Karpas-422 (cell line): ENCODE results near the gene SERINC2. TPM values are rescaled to one million over a fixed set of nuclear protein-coding genes. Genes with fewer than 3 reads are reported as not detected.

Experiments used
- DNase-seq: peaks from one replicate; pipeline ENCODE4 v3.0.0-alpha.2; 2015
- H2AFZ ChIP-seq: fragments of 200-600 bp; sonication (generic); 2 replicates; pipeline ENCODE4 v1.6.1; 2014; ENCODE audit warnings: antibody characterized with exemption, low read length, mixed read lengths
- H3K27ac ChIP-seq: fragments of 200-600 bp; sonication (generic); 2 replicates; pipeline ENCODE4 v1.5.1; 2014; ENCODE audit warnings: mild to moderate bottlenecking, low read length, moderate library complexity
- H3K27me3 ChIP-seq: fragments of 200-600 bp; sonication (generic); 2 replicates; pipeline ENCODE4 v1.6.1; 2014; ENCODE audit warnings: low read length, mixed read lengths
- H3K36me3 ChIP-seq: fragments of 200-600 bp; sonication (generic); 2 replicates; pipeline ENCODE4 v1.6.1; 2014; ENCODE audit warnings: low read length, mixed read lengths; ENCODE audit not compliant: insufficient read depth
- H3K4me1 ChIP-seq: fragments of 200-600 bp; sonication (generic); 2 replicates; pipeline ENCODE4 v1.6.1; 2014; ENCODE audit warnings: mild to moderate bottlenecking, low read length, mixed read lengths
- H3K4me2 ChIP-seq: fragments of 200-600 bp; sonication (generic); 2 replicates; pipeline ENCODE4 v1.6.1; 2014; ENCODE audit warnings: low read length, low read depth, mild to moderate bottlenecking; ENCODE audit not compliant: poor library complexity, severe bottlenecking
- H3K4me3 ChIP-seq: fragments of 200-600 bp; sonication (generic); 2 replicates; pipeline ENCODE4 v1.5.1; 2014; ENCODE audit warnings: mild to moderate bottlenecking, antibody characterized with exemption, low read length, mixed read lengths
- H3K79me2 ChIP-seq: fragments of 200-600 bp; sonication (generic); 2 replicates; pipeline ENCODE4 v1.6.1; 2014; ENCODE audit warnings: mild to moderate bottlenecking, low read length, mixed read lengths
- H3K9ac ChIP-seq: fragments of 200-600 bp; sonication (generic); 2 replicates; pipeline ENCODE4 v1.6.0; 2014; ENCODE audit warnings: low read length
- H3K9me2 ChIP-seq: fragments of 200-600 bp; sonication (generic), shearing (Covaris generic); replicated peaks from 2 replicates; pipeline ENCODE4 v1.6.0; 2014; ENCODE audit warnings: mild to moderate bottlenecking, low read length, moderate library complexity; ENCODE audit not compliant: insufficient read depth
- H3K9me3 ChIP-seq: fragments of 300-700, 200-600 bp; sonication (generic); 2 replicates; pipeline ENCODE4 v1.6.1; 2014; ENCODE audit warnings: low read length, mixed read lengths
- H4K20me1 ChIP-seq: fragments of 200-600 bp; sonication (generic); 2 replicates; pipeline ENCODE4 v1.6.1; 2014; ENCODE audit warnings: mild to moderate bottlenecking, antibody characterized with exemption, low read length, low read depth; ENCODE audit not compliant: insufficient read depth
- total RNA-seq: library from RNA; depleted of rRNA; stranded (reverse); fragments of >200 nt; shearing (Covaris generic); gene quantifications from 2 replicates; pipeline ENCODE4 v1.2.3, GENCODE V29; 2014; ENCODE audit warnings: low replicate concordance

The SERINC2 gene
- total RNA-seq, 1 experiment from 2014 or later, result 2.7 TPM

DNA sequence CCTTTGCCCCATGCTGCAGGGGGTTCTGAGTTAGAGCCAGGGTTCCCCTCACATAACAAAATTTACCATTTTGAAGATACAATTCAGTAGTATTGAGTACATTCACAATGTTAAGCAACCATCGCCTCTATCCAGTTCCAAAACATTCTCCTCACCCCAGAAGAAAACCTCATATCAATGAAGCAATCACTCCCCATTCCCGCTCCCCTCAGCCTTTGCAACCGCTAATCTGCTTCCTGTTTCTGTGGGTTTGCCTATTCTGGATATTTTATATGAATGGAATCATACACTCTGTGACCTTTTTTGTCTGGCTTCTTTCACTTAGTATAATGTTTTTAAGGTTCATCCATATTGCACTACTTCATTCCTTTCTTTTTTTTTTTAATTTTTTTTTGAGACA is 32.9 kb downstream of the SERINC2 start:
- Histone ChIP-seq H3K79me2 (no peaks in the 10 kb centered on the region), H3K4me1 (peaks cover 10% of the 10 kb centered on the region), H3K36me3 (no peaks in the 10 kb centered on the region), H3K9me3 (peaks cover 4% of the 10 kb centered on the region; the same call in 1 of the 2 replicates), H3K27me3 (0 out of 2 replicates have a peak, but pooled peaks cover 3% of the 10 kb centered on the region), H3K9ac (no peak overlapping the region), H3K9me2 (no peaks in the 10 kb centered on the region), H3K27ac (no peak overlapping the region), H3K4me3 (no peak overlapping the region), H2AFZ (no peak overlapping the region), H3K4me2 (no peak overlapping the region), H4K20me1 (no peaks in the 10 kb centered on the region)
- no peak for DNase-seq

DNA sequence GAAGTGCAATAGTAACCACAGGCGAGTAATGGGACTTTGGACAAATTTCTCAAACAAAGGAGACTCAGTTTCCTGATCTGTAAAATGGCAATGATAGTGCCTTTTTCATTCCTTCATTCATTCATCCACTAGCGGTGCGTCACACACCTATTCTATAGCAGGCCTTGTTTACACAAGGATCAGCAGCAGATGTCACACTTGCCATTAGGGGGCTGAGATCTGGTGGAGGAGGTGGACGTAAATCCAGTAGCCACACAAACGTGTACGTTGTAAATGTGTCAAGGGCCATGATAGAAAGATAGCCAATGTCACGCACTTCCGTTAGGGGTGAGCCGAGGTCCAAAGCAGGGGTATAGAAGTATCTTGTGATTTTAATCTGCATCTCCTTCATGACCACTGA is 34.2 kb downstream of the SERINC2 start:
- H3K9me2 ChIP-seq, result no peaks in the 10 kb centered on the region
- no peaks in the 10 kb centered on the region for H3K79me2 ChIP-seq
- H3K36me3 ChIP-seq, result no peaks in the 10 kb centered on the region
- peaks cover 4% of the 10 kb centered on the region; the same call in 1 of the 2 replicates for H3K9me3 ChIP-seq
- no peak overlapping the region for H3K27ac ChIP-seq
- no peak overlapping the region for H2AFZ ChIP-seq
- DNase-seq, result no peak
- H4K20me1 ChIP-seq, result no peaks in the 10 kb centered on the region
- H3K4me1 ChIP-seq, result no peaks in the 10 kb centered on the region; the same call in 1 of the 2 replicates
- no peak overlapping the region for H3K4me3 ChIP-seq
- no peak overlapping the region for H3K4me2 ChIP-seq
- H3K9ac ChIP-seq, result no peak overlapping the region
- H3K27me3 ChIP-seq, result 0 out of 2 replicates have a peak, but pooled peaks cover 3% of the 10 kb centered on the region

DNA sequence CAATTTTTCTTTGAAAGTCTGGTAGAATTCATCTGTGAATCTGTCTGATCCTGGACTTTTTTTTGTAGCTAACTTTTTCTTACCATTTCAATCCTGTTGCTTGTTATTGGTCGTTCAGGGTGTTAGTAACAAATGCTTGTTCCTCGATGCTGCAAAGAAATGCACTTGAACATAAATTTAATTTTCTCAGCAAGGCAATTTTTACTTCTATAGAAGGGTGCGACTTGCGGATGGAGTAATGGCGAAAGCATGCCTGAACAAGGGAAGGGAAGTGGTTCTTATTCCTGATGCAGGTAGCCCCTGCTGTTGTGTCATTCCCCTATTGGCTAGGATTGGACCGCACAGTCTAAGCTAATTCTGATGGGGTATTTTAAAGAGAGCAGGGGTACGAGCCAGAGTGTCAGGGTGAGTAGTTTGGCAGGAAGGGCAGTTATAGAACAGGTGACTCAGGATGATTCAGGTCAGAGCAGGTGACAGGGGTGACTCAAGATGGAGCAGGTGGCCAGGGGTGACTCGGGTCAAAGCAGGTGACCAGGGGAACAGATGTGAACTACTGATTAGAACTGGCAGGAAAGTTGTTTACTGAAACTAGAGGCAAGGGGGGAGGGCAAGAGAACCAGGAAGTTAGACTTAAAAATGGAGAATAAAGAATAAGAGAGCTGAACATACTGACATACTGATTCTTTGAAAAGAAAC is 40.5 kb downstream of the SERINC2 start:
- H3K9ac ChIP-seq, result no peak overlapping the region
- no peak overlapping the region for H3K4me3 ChIP-seq
- H3K9me3 ChIP-seq, result peaks cover 16% of the 10 kb centered on the region
- no peaks in the 10 kb centered on the region for H3K9me2 ChIP-seq
- H3K27ac ChIP-seq, result no peak overlapping the region
- DNase-seq, result no peak
- no peak overlapping the region for H3K4me2 ChIP-seq
- H4K20me1 ChIP-seq, result no peaks in the 10 kb centered on the region
- H3K4me1 ChIP-seq, result no peaks in the 10 kb centered on the region
- H3K36me3 ChIP-seq, result no peaks in the 10 kb centered on the region
- no peaks in the 10 kb centered on the region for H3K79me2 ChIP-seq
- H2AFZ ChIP-seq, result no peak overlapping the region
- 0 out of 2 replicates have a peak, but pooled peaks cover 2% of the 10 kb centered on the region for H3K27me3 ChIP-seq

DNA sequence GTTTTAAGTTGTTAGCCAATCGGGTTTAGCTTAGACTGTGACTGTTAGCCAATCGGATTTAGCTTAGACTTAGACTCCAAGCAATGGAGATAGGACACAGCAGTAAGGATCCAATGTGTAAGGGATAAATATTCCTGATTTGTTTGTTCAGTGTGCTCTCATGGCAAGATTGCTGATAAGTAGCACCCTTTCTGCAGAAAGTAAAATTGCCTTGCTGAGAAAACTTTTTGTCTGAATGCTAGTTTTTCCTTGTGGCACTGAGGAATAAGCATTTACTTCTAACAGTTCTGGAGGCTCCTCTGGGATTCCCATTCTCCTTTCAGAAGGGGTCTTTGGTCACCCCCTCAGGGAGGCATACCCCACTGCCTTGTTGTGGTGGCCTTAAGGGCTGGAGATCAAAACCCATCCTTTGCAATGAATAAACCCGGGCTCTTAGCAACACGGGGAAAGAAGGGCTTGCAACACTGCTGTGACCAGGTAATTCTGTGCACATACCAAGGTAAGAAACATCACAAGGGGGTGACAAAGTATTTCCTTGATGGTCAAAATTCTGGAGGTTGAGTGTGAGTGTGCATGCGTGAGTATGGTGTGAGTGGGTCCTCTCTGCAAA is 45.4 kb downstream of the SERINC2 start:
- Histone ChIP-seq H3K4me3 (no peak overlapping the region), H3K9ac (no peak overlapping the region), H3K27ac (no peak overlapping the region), H3K36me3 (no peaks in the 10 kb centered on the region), H2AFZ (no peak overlapping the region), H3K27me3 (no peaks in the 10 kb centered on the region), H3K4me1 (no peaks in the 10 kb centered on the region), H3K9me2 (no peaks in the 10 kb centered on the region), H4K20me1 (no peaks in the 10 kb centered on the region), H3K9me3 (peaks cover 20% of the 10 kb centered on the region), H3K4me2 (no peak overlapping the region), H3K79me2 (no peaks in the 10 kb centered on the region)
- DNase-seq, result no peak

DNA sequence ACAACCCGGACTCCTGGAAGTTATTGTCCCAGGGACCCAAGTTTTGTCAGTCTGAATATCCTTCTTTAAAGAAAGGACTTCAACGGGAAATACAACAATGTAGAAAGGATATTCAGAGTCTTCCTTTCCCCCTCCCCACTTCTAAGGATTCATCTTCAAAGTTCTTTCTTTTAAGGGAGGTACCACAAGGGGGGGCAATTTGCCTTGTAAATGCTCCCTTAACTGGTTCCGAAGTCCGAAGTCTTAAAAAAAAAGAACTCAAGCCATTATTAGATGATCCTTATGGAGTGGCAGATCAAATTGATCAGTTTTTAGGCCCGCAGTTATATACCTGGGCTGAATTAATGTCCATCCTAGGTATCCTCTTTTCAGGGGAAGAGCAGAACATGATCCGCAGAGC is 47.0 kb downstream of the SERINC2 start:
- Histone ChIP-seq H3K27ac (no peak overlapping the region), H3K9me2 (no peaks in the 10 kb centered on the region), H3K27me3 (no peaks in the 10 kb centered on the region), H2AFZ (no peak overlapping the region), H3K4me1 (no peaks in the 10 kb centered on the region), H3K4me3 (no peak overlapping the region), H4K20me1 (no peaks in the 10 kb centered on the region), H3K4me2 (no peak overlapping the region), H3K9me3 (peaks cover 17% of the 10 kb centered on the region), H3K36me3 (no peaks in the 10 kb centered on the region), H3K79me2 (no peaks in the 10 kb centered on the region), H3K9ac (no peak overlapping the region)
- no peak for DNase-seq

DNA sequence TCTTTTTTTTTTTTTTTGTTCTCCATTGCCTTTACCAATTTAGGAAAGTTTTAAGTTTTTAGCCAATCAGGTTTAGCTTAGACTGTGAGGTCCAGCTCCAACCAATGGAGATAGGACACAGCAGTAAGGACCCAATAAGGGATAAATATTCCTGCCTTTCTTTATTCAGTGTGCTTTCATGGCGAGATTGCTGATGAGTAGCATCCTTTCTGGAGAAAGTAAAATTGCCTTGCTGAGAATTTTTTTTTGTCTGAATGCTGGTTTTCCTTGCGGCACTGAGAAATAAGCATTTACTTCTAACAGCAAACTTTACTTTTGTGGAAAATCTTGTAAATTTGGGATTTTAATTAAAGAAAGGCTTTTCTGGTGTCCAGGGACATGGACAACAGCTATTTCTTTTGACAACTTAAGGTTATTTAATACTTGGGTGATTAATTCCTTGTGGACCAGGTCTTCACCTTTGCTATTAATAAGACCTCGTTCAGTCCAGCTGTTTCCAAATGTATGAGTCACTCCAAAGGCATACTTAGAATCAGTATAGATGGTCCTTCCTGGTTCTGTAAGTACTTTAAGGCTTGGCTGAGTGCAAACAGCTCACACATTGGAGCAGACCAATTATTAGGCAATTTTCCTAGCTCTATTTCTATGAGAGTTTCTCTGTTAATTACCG is 54.1 kb downstream of the SERINC2 start:
- Histone ChIP-seq H3K9me3 (peaks cover 7% of the 10 kb centered on the region), H3K36me3 (no peaks in the 10 kb centered on the region), H3K9me2 (no peaks in the 10 kb centered on the region), H2AFZ (no peak overlapping the region), H3K9ac (no peak overlapping the region), H3K4me1 (no peaks in the 10 kb centered on the region), H3K27ac (no peak overlapping the region), H3K4me2 (no peak overlapping the region), H4K20me1 (no peaks in the 10 kb centered on the region), H3K27me3 (no peaks in the 10 kb centered on the region), H3K79me2 (no peaks in the 10 kb centered on the region), H3K4me3 (no peak overlapping the region)
- no peak for DNase-seq

DNA sequence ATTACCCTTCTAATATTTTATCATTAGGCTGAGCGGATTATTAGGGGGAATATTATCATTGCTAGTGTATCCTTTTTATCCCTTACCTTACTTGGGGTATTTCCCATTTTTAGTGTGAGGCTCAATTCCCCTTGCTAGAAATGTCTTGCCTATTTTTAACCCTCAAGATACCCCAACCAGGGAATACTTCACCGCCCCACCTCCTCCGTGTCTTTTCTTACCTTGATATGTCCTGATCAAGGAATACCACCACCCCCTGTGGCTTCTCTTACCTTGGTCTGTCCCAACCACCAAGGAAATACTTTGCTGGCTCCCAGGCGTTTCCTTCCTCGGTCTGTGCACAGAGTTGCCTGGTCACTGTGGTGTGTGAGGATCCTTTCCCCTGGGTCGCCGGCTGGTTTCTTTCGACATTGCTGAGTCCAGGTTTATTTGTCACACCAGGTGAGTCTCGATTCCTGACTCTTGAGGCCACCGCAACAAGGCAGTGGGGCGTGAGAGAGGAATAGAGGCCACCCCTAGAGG is 57.8 kb downstream of the SERINC2 start:
- Histone ChIP-seq H3K36me3 (no peaks in the 10 kb centered on the region), H3K9ac (no peak overlapping the region), H3K4me1 (peaks cover 5% of the 10 kb centered on the region; the same call in 1 of the 2 replicates), H3K4me3 (no peak overlapping the region), H3K4me2 (no peak overlapping the region), H3K79me2 (no peaks in the 10 kb centered on the region), H4K20me1 (no peaks in the 10 kb centered on the region), H3K27me3 (no peaks in the 10 kb centered on the region), H3K27ac (no peak overlapping the region), H3K9me3 (peaks cover 7% of the 10 kb centered on the region), H3K9me2 (no peaks in the 10 kb centered on the region), H2AFZ (no peak overlapping the region)
- no peak for DNase-seq
